CD4-positive, alpha-beta T cell (primary cell): ENCODE results near the gene TMEM184C. TPM values are rescaled to one million over a fixed set of nuclear protein-coding genes. Genes with fewer than 3 reads are reported as not detected.

Source experiments
- ATAC-seq: fragments of 200-7000 bp; cut with Tn5 transposase; one replicate; pipeline ENCODE4 v1.10.0; 2022; ENCODE audit warnings: mild to moderate bottlenecking; ENCODE audit not compliant: poor library complexity
- CTCF ChIA-PET: fragments of 350-600 bp; sonication (Branson Sonifier 250); formaldehyde crosslinking; loops from one replicate; lab custom pipeline; 2021; ENCODE audit warnings: antibody characterized with exemption, inconsistent platforms; lab: Charles Lee
- POLR2A ChIA-PET: fragments of 350-600 bp; sonication (Branson Sonifier 250); formaldehyde crosslinking; loops from one replicate; lab custom pipeline; 2021; ENCODE audit warnings: antibody characterized with exemption, inconsistent platforms; lab: Charles Lee
- DNase-seq, 14 experiments: peaks; one replicate each; pipeline ENCODE4 v3.0.0-alpha.2; 2013 to 2020; ENCODE audit warnings: mixed read lengths in 2 of 14
- H3K27ac ChIP-seq, 2 donors: one replicate each; pipeline versions ENCODE4 v1.5.1 to v1.7.0; 2013; ENCODE audit warnings: low read length in 2 of 2, low read depth in 1 of 2, mild to moderate bottlenecking in 1 of 2
- H3K27me3 ChIP-seq, 2 experiments: 1 replicate in 1 of 2; 2 replicates in 1 of 2; pipeline versions ENCODE4 v1.6.1 to v1.7.0; 2013; ENCODE audit warnings: low read length in 2 of 2, control low read depth in 1 of 2, mild to moderate bottlenecking in 1 of 2, moderate library complexity in 1 of 2; ENCODE audit not compliant: insufficient read depth in 2 of 2, control insufficient read depth in 1 of 2
- H3K36me3 ChIP-seq: one replicate; pipeline ENCODE4 v1.6.1; 2013; ENCODE audit warnings: low read length, control low read depth; ENCODE audit not compliant: insufficient read depth
- H3K4me1 ChIP-seq: one replicate; pipeline ENCODE4 v1.6.1; 2013; ENCODE audit warnings: low read length, control low read depth; ENCODE audit not compliant: insufficient read depth
- H3K4me3 ChIP-seq: one replicate; pipeline ENCODE4 v1.5.1; 2013; ENCODE audit warnings: mild to moderate bottlenecking, low read length, moderate library complexity
- H3K9me3 ChIP-seq, 2 experiments: 1 replicate in 1 of 2; 2 replicates in 1 of 2; pipeline versions ENCODE4 v1.6.1 to v1.7.0; 2013; ENCODE audit warnings: low read length in 2 of 2, mild to moderate bottlenecking in 2 of 2, control low read depth in 1 of 2, moderate library complexity in 1 of 2; ENCODE audit not compliant: control insufficient read depth in 1 of 2, insufficient read depth in 1 of 2
- H3K27ac Mint-ChIP-seq: one replicate; pipeline ENCODE4 v1.8.0; 2020; ENCODE audit warnings: mixed read lengths
- H3K27me3 Mint-ChIP-seq: one replicate; pipeline ENCODE4 v1.8.0; 2021; ENCODE audit warnings: mixed read lengths
- H3K36me3 Mint-ChIP-seq: one replicate; pipeline ENCODE4 v1.8.0; 2021; ENCODE audit warnings: low read depth, mixed read lengths
- H3K4me1 Mint-ChIP-seq: one replicate; pipeline ENCODE4 v1.8.0; 2021; ENCODE audit warnings: low read depth, mixed read lengths
- H3K4me3 Mint-ChIP-seq: one replicate; pipeline ENCODE4 v1.8.0; 2020; ENCODE audit warnings: mild to moderate bottlenecking, mixed read lengths
- H3K9me3 Mint-ChIP-seq: one replicate; pipeline ENCODE4 v1.8.0; 2020; ENCODE audit warnings: mixed read lengths
- CTCF ChIP-seq: fragments of 200-600 bp; IDR thresholded peaks from one replicate; pipeline ENCODE4 v1.8.0; 2022; ENCODE audit warnings: antibody characterized with exemption, mild to moderate bottlenecking
- intact Hi-C, 2 experiments: fragments of 100-400 bp; cut with DNase I in 1 of 2; cut with micrococcal nuclease in 1 of 2; formaldehyde crosslinking; loops; one replicate each; pipeline versions ENCODE4 v1.15.1 to v1.9.0; 2023 to 2025; cut with DNase I, micrococcal nuclease
- total RNA-seq, 174 experiments: library from RNA in 2 of 174; stranded (reverse) in 2 of 174; gene quantifications; one replicate each; pipeline ENCODE4 v1.2.3 and lab custom pipeline; 2021 to 2026

The TMEM184C gene
- total RNA-seq, 2 experiments from 2014 or later: 10.0 to 10.1 TPM

- Mint-ChIP-seq H3K36me3 (no peaks in the 10 kb centered on the region), H3K4me1 (peaks cover 4% of the 10 kb centered on the region), H3K27me3 (no peaks in the 10 kb centered on the region), H3K4me3 (no peak overlapping the region), H3K27ac (no peak overlapping the region), H3K9me3 (no peaks in the 10 kb centered on the region)
- no peak for TF ChIP-seq CTCF
- H3K4me3 ChIP-seq: no peak overlapping the region
- no peaks in the 10 kb centered on the region for H3K4me1 ChIP-seq
- POLR2A ChIA-PET: no interaction called here
- H3K36me3 ChIP-seq: no peaks in the 10 kb centered on the region
- CTCF ChIA-PET: no interaction called here
- H3K27ac ChIP-seq: no peak overlapping the region
- intact Hi-C loops: loop anchor here in 1 of 2 experiments (10.0 kb wide), 2 partner anchors 422 to 1242 kb away; no protein-coding TSS in a partner anchor
- no peaks in the 10 kb centered on the region for H3K9me3 ChIP-seq
- no peak for DNase-seq
- H3K27me3 ChIP-seq: peaks cover 0 to 5% of the 10 kb centered on the region in 2 experiments
- no peak for ATAC-seq
Observed at GRCh38 chr4:147587041-147587440, 30.2 kb upstream of the TMEM184C start.

- H3K4me1 ChIP-seq: peaks cover 6% of the 10 kb centered on the region
- Mint-ChIP-seq H3K4me1 (peaks cover 4% of the 10 kb centered on the region), H3K9me3 (no peaks in the 10 kb centered on the region), H3K36me3 (no peaks in the 10 kb centered on the region), H3K27ac (no peak overlapping the region), H3K4me3 (no peak overlapping the region), H3K27me3 (no peaks in the 10 kb centered on the region)
- TF ChIP-seq CTCF: no peak
- POLR2A ChIA-PET: no interaction called here
- ATAC-seq (no peak), DNase-seq (no peak)
- CTCF ChIA-PET: interaction anchor here (0.6 to 1.5 kb wide), 5 partner anchors 9 to 508 kb away, joined by 3 to 5 read pairs (median 3); no protein-coding TSS in a partner anchor
- no peaks in the 10 kb centered on the region for H3K9me3 ChIP-seq
- peaks cover 0 to 8% of the 10 kb centered on the region in 2 experiments for H3K27me3 ChIP-seq
- intact Hi-C loops: loop anchor here in 1 of 2 experiments (10.0 kb wide), 2 partner anchors 425 to 1245 kb away; no protein-coding TSS in a partner anchor
- no peaks in the 10 kb centered on the region for H3K36me3 ChIP-seq
- no peak overlapping the region for H3K27ac ChIP-seq
- no peak overlapping the region for H3K4me3 ChIP-seq
Observed at GRCh38 chr4:147589586-147589985, 27.6 kb upstream of the TMEM184C start.

- Mint-ChIP-seq H3K4me3 (no peak overlapping the region), H3K4me1 (peaks cover 4% of the 10 kb centered on the region), H3K36me3 (no peaks in the 10 kb centered on the region), H3K9me3 (no peaks in the 10 kb centered on the region), H3K27me3 (no peaks in the 10 kb centered on the region), H3K27ac (no peak overlapping the region)
- DNase-seq (peak in 11 of 14 experiments; percentile 7 to 52 (median 25)), ATAC-seq (no peak)
- ChIA-PET CTCF (interaction anchor here (0.6 to 1.3 kb wide), 3 partner anchors 10 to 507 kb away, joined by 3 to 5 read pairs (median 3); no protein-coding TSS in a partner anchor), POLR2A (no interaction called here)
- peaks cover 6% of the 10 kb centered on the region for H3K4me1 ChIP-seq
- no peak overlapping the region for H3K4me3 ChIP-seq
- H3K27ac ChIP-seq: no peak overlapping the region
- intact Hi-C loops: loop anchor here (5.0 to 10.0 kb wide), 3 partner anchors 573 to 1248 kb away; no protein-coding TSS in a partner anchor
- peak; percentile 75 for TF ChIP-seq CTCF
- H3K9me3 ChIP-seq: no peaks in the 10 kb centered on the region
- peaks cover 0 to 8% of the 10 kb centered on the region in 2 experiments for H3K27me3 ChIP-seq
- no peaks in the 10 kb centered on the region for H3K36me3 ChIP-seq
Observed at GRCh38 chr4:147590249-147590920, 26.8 kb upstream of the TMEM184C start.
